HG03439 (cell line): ENCODE results near the gene NOX3.

Source experiments
- ATAC-seq: cut with Tn5 transposase; IDR thresholded peaks from one replicate; pipeline ENCODE4 v1.9.1; 2021; ENCODE audit warnings: mild to moderate bottlenecking, moderate library complexity; ENCODE audit not compliant: unreplicated experiment

NOX3 gene

DNA sequence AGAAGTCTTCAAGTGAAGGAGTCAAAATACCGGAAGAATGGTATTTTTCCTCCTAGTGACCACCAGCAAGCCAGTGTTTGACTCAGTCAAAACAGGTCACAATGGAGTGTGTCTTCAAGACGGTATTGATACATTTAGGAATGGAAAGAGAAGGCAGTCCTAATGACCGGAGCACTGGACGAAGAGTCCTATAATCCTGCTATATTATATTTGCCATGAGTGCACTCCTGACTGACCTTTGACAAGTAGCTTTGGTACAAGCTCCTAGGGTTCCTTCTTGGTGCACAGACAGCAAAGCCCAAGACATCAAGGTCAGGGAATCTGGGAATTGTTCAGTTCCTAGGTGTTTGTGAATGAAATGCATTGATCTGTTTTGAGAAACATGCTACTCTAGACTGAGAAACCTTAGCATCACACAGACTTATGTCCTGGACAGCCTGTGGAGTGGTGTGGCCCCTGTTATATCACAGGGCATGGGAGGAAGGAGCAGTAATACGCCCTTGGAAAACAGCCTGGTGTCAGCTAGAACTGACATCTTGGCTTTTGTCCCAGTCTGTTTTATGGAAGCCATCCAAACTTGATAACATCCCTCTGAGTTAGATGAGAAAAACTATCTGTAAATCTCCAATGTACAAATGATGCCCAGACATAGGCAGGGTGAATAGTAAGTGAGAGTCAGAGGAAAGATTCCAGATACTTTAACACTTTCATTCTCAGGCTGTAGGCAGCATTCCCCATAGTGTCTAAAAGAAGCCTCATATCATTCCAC, 18.5 kb downstream of the NOX3 start:
- no peak for ATAC-seq

DNA sequence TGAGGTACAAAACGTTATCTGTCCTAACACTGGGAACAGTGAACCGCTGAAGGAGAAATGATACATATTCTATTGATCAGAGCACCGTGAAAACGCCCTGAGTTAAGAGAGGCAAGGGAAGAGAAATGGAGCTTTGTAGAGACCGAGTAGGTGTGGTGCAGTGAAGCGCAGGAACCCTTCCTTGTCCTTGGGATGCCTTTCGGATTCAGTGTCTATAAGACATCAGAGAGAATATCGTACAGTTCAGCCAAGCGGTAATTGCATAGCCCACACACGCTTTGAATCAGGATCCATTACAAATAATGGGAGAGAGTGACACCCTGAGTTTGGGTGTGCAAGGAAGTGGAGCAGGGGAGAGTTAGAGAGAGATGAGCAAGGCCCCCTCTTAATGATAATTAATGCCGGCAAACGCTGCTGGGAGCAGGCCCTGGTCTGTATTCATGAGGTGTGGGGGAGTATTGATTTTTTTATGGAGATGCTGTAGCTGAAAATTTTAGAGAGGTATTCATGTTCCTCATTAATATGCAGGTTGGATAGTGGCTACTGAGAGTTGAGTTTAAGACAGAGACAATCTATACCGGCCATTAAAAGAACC, 20.7 kb downstream of the NOX3 start:
- ATAC-seq = no peak

GRCh38 chr6:155434096-155434495, 21.5 kb downstream of the NOX3 start:
- no peak for ATAC-seq

DNA sequence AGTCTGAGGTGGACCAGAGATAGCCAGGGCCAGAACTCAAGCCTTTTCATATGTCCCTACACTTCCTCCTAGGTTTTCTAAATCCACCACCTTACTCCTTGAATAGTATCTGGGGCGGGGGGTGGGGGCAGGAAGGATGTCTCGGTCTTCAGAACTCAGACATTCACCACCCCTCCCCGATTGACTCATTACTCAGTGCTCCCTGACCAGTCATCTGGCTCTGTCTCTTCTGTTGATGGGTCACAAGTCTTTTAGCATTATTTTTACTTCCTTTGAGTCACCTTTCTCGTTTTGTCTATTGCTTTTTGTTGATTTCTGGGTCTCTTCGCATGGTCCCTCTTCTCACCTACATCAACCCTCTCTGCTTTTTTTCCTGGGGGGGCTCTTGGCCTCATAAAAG, 23.3 kb downstream of the NOX3 start:
- ATAC-seq = no peak

DNA sequence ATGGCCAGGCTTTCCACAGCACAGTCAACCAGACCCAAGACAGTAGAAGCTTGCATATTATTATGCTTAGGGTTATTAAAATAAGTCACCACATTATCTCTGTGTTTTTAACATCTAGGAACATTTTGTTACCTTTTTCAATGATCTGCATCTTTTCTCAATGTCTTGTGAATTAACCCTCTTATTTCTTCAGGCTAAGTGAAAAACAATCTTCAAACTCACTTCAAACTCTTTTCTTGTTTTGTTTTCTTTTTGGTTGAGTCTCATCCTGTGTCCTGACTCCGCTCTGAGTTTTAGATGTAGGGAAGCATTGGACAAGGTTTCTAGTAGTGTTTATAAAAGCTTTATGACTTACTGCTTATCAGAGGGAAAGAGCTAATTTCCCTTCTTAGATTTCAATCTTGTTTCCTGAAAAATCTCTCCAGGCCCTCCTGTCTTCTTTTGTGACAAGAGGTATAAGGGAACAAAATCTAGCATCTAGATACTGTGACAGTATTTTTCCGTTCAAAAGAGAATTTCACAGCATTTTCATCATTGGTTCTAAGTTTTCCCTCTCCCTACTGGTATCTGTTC, 26.2 kb downstream of the NOX3 start:
- ATAC-seq = no peak

DNA sequence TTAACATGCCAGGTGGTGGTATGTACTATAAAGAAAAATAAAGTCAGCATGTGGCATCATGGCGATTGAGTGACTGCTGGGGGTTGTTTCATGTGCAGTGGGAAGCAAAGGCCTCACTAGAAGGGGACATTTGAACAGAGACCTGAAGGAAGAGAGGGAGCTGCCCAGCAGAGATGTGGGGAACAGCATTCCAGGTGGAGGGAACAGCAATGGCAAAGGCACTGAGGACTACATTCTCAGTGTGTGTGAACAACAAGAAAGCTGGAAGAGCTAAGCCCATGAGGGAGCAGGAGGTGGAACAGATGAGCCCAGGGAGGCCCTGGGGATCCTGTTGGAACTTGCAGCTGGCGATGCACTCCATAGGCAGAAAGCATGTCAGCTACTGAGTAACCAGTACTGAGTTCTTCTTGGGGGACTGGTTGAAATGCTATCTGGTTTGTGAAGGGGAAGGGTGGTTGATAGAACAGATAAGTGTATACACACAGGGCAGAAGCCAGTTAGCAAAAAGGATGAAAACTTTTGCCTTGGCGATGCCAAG, 29.2 kb downstream of the NOX3 start:
- ATAC-seq = no peak

DNA sequence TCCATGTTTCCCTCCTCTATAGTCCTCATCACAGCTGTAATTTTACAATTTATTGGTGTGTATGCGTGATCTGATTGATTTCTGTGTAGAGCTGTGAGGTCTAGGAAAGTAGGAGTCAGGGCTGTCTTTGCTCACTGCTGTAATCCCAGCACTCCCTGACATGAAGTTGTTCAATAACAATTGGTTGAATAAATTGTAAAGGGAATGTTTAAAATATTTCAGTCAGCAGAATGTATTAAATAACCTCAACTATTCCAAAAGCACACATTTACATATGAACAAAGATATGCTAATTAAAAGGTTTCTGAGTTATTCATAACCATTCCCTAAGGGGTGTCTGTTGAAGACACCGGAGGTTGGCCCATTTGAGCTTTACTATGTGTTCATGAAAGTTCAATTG, 31.5 kb downstream of the NOX3 start:
- ATAC-seq = no peak

- no peak for ATAC-seq
These were observed 33.0 kb downstream of the NOX3 start for GRCh38 chr6:155422635-155423034.

- ATAC-seq = no peak
These were observed 35.1 kb downstream of the NOX3 start for GRCh38 chr6:155420492-155420891.

GRCh38 chr6:155419161-155419560, 36.5 kb downstream of the NOX3 start:
- no peak for ATAC-seq

GRCh38 chr6:155418017-155418761, 37.5 kb downstream of the NOX3 start:
- peak; percentile 52 for ATAC-seq

DNA sequence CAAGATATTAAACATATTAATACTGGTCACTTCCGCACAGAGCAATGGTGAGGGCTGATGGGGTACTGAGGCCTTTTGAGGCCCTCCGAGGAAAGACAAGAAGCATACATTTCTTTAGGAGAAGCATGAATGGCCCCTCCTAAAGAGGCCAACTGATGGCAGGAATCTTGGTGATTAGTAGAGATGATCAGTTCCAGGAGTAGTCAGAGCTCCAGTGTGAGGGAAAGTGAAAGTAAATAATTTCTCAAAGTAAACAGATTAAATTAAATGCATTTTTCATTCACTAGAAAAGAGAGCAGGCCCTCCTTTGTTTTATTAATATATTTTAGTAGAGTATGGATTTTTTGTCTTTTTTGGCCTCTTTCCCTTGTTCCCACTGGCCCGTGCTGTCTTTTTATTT, 38.2 kb downstream of the NOX3 start:
- ATAC-seq = no peak

DNA sequence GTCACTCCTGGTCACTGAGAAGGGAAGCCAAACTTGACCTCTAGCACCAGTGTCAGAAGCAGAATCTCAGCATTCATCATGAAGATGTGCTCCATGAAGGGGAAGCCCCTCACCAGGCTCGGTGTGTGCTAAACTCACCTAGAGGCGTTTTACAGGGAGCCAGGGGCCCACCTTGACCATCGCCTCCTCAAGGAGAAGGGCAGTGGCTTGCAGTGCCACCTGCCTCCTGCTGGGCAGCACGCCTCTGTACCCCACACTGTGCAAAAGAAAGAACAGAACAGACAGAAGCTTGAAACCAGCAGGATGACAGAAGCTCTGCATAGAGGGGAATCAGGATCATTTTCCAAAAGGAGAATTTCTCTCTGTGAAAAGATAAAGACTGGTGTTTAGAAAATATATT, 39.7 kb downstream of the NOX3 start:
- ATAC-seq = no peak

DNA sequence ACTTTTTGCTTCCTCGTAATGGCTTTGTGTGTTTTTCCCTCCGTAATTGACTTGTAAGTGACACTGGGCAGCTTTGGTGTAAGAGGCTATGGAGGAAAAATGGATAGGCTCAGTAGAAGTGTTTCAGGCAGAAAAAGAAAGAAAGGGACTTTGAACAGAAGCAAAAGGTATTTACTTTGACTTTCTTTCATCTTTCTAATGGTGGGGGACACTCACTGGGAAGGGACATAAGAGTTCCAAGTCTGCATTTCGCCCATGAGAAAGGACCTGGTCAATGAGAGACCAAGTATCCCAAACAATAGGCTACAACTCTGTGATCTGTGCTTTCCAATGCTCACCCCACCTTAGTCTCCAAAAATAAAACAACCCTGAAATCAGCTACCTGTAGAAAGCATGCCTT, 41.6 kb downstream of the NOX3 start:
- ATAC-seq = no peak

DNA sequence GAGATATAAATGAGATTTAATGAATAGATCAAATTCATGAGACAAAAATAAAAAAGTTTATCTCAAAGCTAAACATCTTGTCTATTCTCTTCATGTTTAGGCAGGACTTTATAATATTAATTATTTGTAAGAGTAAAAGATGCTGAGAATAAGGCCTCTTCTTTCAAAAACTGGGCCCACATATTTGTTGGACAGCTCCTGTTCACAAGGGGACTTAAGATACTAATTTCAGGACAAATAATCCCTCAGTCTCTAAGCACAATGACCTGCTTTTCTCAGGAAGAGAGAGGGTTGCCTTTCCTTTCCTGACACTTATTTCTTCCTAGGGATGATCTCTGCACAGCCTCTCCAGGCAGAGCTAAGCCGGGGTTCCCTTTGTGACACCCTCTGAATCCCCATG, 43.3 kb downstream of the NOX3 start:
- ATAC-seq = no peak

DNA sequence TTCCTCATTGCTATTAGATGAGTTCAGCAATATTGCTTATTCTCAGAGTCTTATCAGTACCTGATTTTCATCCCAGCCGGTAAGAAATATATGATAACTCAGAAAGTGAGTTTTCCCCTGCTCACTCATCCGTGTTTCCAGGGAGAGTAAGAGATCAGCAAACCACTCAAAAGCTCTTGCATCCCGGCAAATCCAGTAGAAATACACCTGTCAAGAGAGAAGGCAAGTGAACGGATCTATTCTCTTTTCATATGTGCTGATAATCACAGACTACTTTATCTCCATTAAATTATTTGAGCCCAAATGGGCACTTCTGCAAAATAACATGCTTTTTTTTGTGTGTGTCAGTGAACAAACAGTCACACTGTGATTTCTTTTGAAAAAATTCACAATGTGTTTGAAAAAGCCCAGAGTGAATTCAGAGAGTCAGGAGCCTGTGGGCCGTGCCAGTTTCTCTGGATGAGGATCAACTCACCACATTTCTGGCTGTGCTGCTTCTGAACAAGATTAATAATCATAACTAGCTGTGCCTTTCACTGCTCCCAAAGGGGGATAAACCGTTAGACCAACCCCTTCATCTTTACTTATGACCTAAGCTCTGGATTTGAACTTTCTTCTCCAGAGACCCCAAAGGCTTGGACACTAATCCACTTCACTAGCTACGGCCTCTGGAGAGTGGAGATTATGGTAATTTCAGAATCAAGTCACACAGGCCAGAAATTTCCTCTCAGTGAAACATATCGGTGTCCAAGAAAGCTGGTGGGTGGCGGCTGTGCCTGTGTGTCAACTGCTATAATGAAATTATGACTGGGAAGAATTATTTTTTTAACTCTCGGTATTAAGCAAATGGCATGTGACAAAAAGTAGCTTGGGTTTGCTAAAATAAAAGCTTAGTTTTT, 44.2 kb downstream of the NOX3 start:
- no peak for ATAC-seq

DNA sequence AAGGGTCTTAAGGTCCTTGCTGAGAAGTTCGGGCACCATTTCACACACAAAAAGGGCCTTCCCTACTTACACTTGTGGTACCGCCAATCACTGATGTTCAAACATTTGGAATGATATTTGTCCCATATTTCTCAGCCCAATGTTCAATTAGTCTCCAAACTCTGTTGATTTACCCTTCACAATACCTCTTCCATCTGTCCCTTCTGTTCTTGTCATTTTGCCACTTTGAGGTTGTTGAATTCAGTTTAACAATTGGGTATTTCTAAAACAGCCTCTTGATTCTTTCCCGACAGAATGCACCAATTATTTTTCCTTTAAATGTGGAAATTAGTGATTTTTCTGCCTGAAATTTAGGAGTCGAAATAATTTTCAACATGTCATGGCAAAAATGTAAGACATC, 46.2 kb downstream of the NOX3 start:
- no peak for ATAC-seq

GRCh38 chr6:155408981-155409380, 46.7 kb downstream of the NOX3 start:
- no peak for ATAC-seq

- no peak for ATAC-seq
These were observed 47.4 kb downstream of the NOX3 start for GRCh38 chr6:155408231-155408630.

DNA sequence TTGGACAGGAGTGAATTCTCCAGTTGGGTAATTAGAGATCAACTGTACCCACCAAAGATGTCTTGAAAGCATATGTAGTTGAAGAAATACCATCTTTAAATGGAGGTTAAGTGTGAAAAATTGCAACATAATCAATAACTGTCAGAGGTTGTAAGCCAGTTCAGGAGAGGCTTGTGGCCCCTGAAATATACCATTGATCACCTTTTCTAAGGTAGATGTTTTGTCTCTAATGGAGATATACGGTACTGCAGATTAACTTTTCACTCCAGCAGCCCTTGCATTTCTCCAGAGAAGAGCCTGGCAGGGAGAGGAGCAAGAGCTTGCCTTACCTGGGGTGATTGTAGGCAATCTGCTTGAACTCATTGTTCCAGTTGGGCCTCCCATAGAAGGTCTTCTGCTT, 48.8 kb downstream of the NOX3 start:
- ATAC-seq = no peak

DNA sequence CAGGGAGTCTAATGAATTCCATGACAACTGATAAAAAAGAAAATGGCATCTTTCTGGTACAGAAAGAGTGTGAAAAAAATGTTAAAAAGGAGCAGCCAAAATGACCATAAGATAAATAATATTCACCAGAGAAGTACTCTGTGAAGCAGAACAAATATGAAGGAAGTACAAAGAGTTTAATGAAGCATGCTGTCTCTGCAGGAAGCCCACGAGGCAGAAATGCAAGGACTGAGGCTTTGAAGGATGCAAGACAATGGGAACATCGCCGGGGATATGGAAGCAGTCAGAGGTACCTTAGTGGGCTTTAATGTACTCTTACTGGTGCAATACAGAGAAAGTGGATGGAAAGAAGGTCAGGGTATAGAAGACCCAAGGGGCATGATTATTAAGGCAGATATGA, 50.7 kb downstream of the NOX3 start:
- ATAC-seq = no peak
